Measurements from ENCODE around the gene NOXA1.
"Not testable (repeated sequence)": the region's sequence is repeated elsewhere in the genome, so short reads cannot be mapped to it uniquely, and the experiment has no call there.

The NOXA1 gene

DNA sequence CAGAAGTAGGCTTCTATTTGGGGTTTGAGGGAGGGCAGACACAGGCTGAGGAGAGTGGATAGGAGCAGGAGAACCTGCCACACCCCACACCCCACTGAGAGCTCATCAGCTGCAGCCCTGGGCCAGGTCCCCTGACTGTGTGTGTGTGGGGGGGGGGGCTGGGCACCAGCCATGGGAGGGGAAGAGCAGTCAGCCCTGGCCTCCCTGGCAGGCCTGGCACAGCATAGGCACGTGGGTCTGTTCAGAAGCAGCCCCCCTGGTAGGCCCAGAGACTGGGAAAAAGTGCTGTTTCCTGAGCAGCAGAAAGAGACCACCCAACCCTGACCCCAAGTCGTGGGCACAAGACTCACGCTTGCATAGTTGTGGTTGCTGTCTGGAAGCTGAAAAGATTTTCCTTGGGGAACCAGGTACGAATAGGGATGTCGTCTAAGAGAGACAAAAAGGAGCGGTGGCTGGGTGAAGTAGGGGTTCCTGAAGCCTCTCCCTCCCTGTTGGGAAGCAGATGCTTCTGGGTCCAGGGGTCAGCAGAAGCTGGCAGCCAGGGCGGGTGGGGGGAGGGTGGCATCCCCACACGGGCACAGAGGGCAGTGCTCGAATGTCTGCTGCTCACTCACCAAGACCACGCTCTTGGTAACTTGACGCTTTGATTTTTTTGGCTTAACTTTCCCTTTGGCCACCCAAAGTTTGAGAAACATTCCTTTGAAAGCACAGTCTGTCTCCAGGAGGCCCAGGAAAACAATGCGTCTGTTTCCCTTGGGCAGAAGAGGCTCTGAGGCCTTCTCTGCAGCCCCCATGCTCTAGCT is 33.1 kb downstream of the NOXA1 start:
- DNase-seq, result no peak

DNA sequence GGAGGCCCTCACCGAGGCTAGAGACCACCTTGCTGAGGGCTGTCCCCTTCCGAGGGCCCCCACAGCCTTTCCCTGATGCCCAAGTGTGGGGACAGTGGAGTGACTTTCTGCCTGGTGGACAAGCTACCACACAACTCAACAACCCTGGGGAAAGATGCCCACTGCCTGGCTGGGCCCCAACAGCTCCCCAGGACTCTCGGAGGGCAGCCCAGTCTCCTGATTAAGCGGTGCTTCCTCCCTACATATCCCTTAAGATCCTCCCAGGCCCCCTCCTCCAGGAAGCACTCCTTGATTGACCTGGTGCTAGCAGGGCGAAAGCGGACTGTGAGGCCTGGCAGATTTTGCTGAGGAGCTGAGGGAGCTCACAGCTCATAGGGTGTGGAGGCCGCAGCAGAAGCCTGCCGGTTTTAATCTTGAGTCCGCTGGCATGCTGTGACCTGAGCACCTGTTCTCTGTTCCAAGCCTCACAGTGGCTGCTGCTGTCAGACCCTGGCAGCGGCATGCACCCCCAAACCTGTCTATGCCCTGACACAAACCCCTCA is 33.7 kb downstream of the NOXA1 start:
- DNase-seq, result no peak

DNA sequence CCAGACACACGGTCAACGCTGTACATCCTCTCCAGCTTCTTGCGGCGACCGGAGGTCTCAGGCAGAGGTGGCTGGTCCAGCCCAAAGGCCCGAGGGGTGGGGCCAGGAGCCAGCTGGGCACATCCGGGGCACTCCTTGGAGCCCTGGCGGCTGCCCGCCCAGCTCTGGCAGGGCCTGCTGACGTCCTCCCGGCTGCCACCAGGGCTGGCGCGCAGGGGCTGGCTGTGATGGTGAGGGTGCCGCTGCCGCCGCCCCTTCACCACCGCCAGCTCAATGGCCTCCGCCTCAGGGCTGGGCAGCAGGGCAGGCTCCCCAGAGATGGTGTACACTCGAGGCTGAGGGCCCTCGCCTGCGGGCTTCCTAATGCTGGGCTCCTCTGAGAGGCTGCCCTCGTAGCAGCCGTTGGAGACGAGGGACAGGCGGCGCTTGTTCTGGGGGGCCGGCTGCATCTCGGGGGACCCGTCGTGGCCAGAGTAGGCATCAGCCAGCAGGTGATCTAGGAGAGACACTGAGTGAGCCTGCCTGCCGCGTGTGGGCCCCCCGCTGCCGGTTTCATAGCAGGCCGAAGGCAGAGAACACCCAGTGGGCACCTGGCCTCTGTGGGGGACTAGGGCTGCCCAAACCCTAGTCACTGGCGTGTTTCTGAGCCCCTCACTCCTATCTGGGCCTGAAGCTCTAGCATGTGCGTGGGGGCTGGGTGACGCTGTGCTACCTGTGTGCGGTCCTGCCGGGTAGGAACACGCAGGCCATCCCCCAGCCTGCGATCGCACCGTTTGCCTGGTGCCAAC is 34.4 kb downstream of the NOXA1 start:
- DNase-seq, result no peak

GRCh38 chr9:137458194-137459151 is 35.3 kb downstream of the NOXA1 start:
- no peak for DNase-seq

DNA sequence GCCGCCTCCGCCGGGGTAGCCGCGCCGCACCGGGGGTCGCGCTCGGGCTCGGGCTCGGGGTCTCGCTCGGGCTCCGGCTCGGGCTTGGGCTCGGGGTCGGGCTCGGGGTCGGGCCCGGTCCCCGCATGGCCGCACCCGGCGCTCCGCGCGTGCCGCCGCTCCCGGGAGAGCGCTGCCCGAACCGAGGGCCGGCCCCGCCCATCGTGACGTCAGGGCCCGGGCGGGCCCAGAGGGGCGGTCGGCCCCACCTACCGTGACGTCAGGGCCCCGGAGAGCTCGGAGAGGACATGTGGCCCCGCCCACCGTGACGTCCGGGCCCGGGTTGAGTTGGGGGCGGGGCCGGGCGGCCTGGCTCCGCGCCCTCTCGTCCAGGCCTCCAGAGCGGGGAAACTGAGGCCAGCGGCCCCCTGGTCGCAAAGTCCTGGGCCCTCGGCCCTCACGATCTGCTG is 36.0 kb downstream of the NOXA1 start, which contains the start of gene NSMF:
NSMF (minus strand) TSS at position 183 of the 449 bp plus-strand sequence. CDS start 232 bp downstream, outside the sequence.
- DNase-seq, result peak; percentile 74

DNA sequence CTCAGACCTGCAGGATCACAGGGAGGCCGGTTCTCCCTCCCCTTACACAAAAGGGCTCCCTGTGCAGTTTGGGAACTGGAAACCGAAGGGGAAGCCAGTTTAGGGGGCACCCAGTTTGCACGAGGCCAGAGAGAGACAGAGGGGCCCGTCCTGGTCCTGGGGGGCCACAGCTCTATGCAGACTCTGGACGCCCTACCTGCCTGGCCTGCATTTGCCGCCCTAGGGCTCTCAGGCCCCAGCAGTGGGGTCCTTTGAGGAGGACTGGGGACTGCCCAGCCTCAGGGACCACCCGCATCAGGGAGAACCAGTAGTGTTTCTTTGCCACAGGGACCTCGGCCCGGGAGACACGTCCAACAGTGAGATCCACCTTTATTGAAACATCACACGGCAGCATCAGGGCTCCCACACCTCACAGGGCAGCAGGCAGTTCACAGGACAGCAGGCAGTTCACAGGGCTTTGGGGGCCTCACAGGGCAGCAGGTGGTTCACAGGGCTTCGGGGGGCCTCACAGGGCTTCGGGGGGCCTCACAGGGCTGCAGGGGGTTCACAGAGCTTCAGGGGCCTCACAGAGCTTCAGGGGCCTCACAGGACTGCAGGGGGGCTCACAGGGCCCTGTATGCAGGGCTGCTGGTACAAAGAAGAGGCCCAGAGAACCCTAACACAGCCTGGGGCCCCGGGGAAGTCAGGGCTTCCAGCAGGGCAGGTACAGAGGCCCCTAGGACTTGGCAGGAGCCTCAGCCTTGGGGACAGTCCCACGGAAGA is 36.6 kb downstream of the NOXA1 start:
- no peak for DNase-seq

GRCh38 chr9:137460363-137461315 is 37.4 kb downstream of the NOXA1 start:
- no peak for DNase-seq

- no peak for DNase-seq
Measured at GRCh38 chr9:137461316-137461662, 38.1 kb downstream of the NOXA1 start.

DNA sequence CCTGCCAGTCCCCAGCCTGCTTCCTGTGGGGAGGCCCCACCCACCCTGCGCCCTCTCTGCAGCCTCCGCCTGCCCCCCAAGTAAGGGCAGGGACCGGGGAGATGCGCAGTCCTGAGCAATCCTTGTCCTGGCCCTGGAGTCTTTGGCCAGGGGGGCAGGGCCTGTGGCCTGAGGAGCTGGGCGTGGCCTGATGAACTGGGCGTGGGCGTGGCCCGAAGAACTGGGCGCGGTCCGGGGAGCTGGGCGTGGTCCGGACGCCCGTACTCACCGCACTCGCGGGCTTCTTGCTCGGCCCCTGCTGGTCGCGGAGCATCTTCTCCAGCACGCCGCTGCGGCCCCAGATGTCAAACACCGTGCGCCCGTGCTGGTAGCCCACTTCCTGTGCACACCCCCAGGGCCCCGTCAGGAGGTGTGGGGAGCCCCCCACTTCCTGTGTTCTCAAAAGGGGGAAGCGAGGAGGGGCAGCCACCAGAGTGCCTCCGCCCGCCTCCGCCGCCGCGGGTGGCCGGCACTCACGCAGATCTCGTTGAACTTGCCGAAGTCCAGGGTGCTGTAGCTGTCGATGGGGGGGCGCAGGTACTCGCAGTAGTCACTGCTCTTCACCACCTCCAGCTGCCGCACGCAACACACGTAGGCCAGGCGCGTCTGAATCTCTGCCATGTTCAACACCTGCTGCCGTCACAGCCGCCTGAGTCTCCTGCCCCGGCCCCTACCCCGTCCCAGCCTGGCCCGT is 38.6 kb downstream of the NOXA1 start:
- peak; percentile 67 for DNase-seq

GRCh38 chr9:137462396-137462985 is 39.3 kb downstream of the NOXA1 start:
- no peak for DNase-seq

DNA sequence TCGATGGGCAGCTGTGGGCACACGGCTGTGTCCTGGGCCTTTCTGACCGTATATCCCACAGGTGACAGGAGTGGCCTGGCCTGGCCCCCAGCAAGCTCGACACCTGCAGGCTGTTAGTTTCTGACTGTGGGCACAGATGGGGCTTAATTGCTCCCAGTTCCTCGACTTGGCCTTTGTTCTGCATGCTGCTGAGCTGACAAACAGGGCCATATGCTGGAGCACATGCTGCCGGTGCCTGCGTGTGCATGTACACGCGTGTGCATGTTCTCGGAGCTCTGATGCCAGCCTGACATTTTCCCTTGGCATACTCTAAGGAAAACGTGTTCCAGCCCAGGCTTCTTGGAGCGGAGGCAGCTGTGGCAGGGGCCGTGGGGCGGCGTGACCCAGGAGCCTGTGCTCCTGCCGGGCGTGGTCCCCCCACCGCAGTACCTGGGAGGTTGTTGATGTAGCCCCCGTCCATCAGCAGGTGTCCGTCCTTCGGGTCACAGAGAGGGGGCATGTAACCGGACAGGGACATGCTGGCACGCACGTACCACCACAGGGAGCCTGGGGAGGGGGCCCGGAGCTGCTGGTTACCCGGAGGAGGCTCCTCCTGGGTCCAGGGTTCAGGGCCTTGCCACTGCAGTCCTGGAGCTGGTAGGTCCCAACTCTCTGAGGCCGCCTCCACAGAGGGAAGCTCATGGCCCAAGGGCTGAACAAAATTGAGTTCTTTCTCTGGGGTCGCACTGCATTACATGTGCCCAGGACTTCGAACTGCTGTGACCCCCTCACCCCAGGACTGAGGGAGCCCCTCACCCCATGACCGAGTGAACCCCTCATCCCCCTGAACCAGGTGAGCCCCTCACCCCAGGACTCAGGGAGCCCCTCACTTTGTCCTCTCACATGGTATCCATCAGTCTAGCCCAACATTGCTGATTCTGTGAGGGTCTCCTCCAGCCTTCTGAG is 40.1 kb downstream of the NOXA1 start:
- no peak for DNase-seq

DNA sequence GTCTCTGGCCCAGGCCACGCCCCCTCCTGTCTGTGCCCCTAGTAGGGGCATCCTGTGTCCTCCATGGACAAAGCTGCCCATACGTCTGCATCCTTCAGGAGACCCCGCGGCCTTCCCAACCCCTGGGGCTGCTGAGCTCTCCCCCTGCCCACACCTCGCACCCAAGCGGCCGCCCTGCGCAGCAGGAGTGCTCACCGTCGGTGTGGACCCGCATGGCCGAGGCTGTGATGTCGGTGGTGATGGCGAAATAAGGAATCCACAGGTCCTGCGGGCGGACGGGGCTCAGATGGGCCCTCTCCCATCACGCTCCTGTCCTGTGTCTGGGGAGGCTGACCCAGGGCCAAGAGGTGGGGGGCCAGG is 40.7 kb downstream of the NOXA1 start:
- no peak for DNase-seq

DNA sequence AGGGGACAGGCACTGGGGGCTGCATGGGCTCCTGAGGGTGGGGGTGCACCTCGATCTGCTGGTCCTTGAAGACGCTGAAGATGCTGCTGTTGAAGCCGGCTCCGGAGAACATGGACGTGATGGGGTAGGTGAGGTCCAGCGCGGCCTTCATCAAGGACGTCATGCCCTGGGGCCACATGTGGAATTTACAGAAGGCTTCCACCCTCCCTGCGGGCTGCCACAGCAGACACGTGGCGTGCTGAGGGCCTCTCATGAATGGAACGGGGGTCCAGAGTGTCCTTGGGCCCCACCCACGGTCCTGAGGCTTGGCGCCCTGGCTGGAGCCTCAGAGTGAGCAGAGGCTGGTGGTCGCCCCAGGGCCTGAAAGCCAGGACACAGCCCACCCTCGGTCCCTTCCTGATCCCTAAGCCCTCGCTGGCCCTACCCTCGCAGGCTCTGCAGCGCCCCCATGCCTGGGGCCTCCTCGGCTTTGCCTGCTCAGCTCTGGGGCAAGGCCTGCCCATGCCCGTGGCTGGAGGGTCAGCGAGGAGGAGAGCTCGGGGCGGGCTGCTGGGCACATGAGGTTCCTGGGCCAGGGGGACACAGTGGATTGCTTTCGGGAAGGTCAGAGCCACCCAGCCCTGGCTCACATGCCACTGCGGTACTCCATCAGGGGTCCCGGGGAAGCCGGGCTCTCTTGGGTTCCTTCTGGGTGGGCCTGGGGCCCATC is 41.3 kb downstream of the NOXA1 start:
- DNase-seq, result no peak

DNA sequence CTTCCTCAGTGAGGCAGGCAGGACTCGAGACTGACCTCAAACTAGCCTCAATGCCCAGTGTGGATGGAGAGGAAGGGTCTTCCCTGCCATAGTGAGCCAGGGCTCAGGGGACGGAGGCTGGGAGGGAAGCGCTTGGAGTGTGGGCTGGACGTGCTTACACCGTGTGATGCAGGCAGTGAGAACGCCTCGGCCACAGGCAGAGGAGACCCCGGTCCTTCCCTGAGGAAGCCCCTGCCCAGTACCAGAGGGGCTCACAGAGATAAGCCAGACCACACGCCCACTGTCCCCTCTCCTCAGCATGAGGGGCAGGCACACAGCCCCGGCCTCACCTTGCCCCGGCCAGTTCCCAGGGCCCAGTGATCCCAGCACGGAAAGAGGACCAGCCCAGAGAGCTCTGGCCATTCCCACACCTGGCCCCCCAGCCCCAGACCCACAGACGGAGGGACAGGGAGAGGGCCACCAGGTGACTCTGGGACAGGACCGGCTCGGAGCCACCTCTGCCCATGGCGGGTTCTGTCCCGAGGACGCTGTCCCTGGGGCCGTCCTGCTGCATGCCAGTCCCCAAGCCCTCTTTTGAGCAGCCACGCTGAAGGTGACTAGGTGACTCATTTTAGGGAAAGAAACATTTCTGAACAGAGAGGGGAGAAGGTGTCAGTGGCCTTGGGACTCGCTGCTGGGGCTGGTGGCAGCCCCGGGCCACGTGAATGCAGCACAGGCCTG is 42.0 kb downstream of the NOXA1 start:
- DNase-seq, result no peak

DNA sequence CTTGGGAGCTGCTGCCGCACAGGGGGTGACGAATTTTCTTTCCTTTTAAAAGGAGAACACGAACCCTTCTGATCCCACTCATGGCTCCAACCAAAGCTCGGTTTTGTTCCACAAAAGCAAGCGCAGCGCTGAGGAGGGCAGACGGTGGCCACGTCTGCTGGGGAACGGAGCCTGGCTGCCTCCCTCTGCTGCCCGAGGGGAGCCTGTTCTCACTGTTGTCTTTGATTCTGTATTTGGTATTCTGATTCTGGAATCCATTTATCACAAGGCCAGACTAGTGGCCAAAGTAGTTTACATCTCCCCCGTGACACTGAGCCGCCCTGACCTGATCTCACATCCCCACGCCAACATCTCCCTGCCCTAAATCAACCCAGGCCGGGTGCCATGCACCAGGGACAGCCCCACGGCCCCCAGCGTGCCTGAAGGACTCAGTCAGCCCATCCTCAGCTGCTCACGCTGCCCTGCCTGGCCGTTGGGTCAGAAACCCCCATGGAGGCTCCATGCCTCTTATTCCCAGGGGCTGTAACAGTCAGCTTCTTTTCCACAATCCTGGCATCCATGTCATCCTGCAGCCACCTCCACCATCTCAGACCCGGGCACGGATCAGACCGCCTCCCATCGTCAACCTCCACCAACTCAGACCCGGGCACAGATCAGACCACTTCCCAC is 42.7 kb downstream of the NOXA1 start:
- DNase-seq, result no peak

- not testable (repeated sequence) for DNase-seq
Measured at GRCh38 chr9:137466389-137467085, 43.3 kb downstream of the NOXA1 start.
